Frontal cortex (tissue), 4 donors: ENCODE results near the gene MAP3K4. TPM values are rescaled to one million over a fixed set of nuclear protein-coding genes. Genes with fewer than 3 reads are reported as not detected.

Source experiments
- DNase-seq, 2 donors: peaks; one replicate each; pipeline ENCODE4 v3.0.0; 2012; ENCODE audit warnings: low spot score in 2 of 2
- FAIRE-seq: peaks from 2 replicates; lab custom pipeline; 2012; peaks lifted over from hg19 to GRCh38; lab: Jason Lieb, UNC
- total RNA-seq: library from RNA; depleted of rRNA; stranded (reverse); fragments of >200 nt; gene quantifications from one replicate; pipeline ENCODE4 v1.2.3, GENCODE V29; 2014
- donor health status: control.
- donor health status: control.
- donor health status: control.

The MAP3K4 gene
- total RNA-seq, 1 donor from 2014 or later: 32.2 TPM

- DNase-seq (no peak), FAIRE-seq (no peak)
Measured at GRCh38 chr6:161136655-161137054, 145.1 kb downstream of the MAP3K4 start.

- DNase-seq (peak in 1 of 2 donors; percentile 3), FAIRE-seq (no peak)
Measured at GRCh38 chr6:161137320-161137719, 145.8 kb downstream of the MAP3K4 start.

- FAIRE-seq: no peak
- DNase-seq: no peak
Measured at GRCh38 chr6:161137839-161138542, 146.4 kb downstream of the MAP3K4 start.

GRCh38 chr6:161138543-161139303, 147.2 kb downstream of the MAP3K4 start:
- no peak for FAIRE-seq
- DNase-seq: peak; percentile 44 to 49

GRCh38 chr6:161139304-161139765, 147.8 kb downstream of the MAP3K4 start:
- FAIRE-seq: no peak

GRCh38 chr6:161139766-161140553, 148.4 kb downstream of the MAP3K4 start:
- FAIRE-seq (no peak), DNase-seq (peak; percentile 5 to 44)

More at GRCh38 chr6:161139304-161139765, 147.8 kb downstream of the MAP3K4 start:
- DNase-seq: peak in 1 of 2 donors; percentile 6

- FAIRE-seq: no peak
Measured at GRCh38 chr6:161140554-161140875, 148.9 kb downstream of the MAP3K4 start.

GRCh38 chr6:161141173-161141572, 149.6 kb downstream of the MAP3K4 start:
- no peak for FAIRE-seq

More at GRCh38 chr6:161140554-161140875, 148.9 kb downstream of the MAP3K4 start:
- DNase-seq: no peak

GRCh38 chr6:161142957-161143296, 151.4 kb downstream of the MAP3K4 start:
- FAIRE-seq (no peak), DNase-seq (no peak)

More at GRCh38 chr6:161141173-161141572, 149.6 kb downstream of the MAP3K4 start:
- no peak for DNase-seq

- FAIRE-seq (no peak), DNase-seq (no peak)
Measured at GRCh38 chr6:161143663-161144430, 152.3 kb downstream of the MAP3K4 start.

GRCh38 chr6:161150136-161150535, 158.6 kb downstream of the MAP3K4 start:
- DNase-seq (peak in 1 of 2 donors; percentile 31), FAIRE-seq (no peak)

- DNase-seq (peak in 1 of 2 donors; percentile 10), FAIRE-seq (no peak)
Measured at GRCh38 chr6:161150566-161150965, 159.0 kb downstream of the MAP3K4 start.

- FAIRE-seq (no peak), DNase-seq (peak in 1 of 2 donors; percentile 3)
Measured at GRCh38 chr6:161151059-161151645, 159.6 kb downstream of the MAP3K4 start.

- no peak for FAIRE-seq
- DNase-seq: peak in 1 of 2 donors; percentile 4
Measured at GRCh38 chr6:161151660-161152526, 160.3 kb downstream of the MAP3K4 start.

GRCh38 chr6:161152527-161152862, 160.9 kb downstream of the MAP3K4 start:
- no peak for FAIRE-seq
- DNase-seq: no peak

- FAIRE-seq: no peak
- DNase-seq: peak in 1 of 2 donors; percentile 34
Measured at GRCh38 chr6:161152907-161153662, 161.5 kb downstream of the MAP3K4 start.

- DNase-seq: no peak
- FAIRE-seq: no peak
Measured at GRCh38 chr6:161153725-161154124, 162.2 kb downstream of the MAP3K4 start.
